Testis (tissue), 2 donors: ENCODE measurements around the gene KRT84.

Source experiments
- POLR2A ChIP-seq: fragments of 450-650 bp; IDR thresholded peaks from one replicate; pipeline ENCODE4 v1.6.1; 2017; ENCODE audit warnings: antibody characterized with exemption, mild to moderate bottlenecking, moderate library complexity
- TF ChIP-seq, protein P1 (sequence below), 3 experiments: fragments of 450-650 bp in 2 of 3; fragments of 200-600 bp in 1 of 3; sonication (generic) in 1 of 3; IDR thresholded peaks; one replicate each; pipeline ENCODE4 v1.5.1; 2016 to 2019; ENCODE audit warnings: antibody characterized with exemption in 3 of 3, mild to moderate bottlenecking in 2 of 3, moderate library complexity in 1 of 3

DNA sequence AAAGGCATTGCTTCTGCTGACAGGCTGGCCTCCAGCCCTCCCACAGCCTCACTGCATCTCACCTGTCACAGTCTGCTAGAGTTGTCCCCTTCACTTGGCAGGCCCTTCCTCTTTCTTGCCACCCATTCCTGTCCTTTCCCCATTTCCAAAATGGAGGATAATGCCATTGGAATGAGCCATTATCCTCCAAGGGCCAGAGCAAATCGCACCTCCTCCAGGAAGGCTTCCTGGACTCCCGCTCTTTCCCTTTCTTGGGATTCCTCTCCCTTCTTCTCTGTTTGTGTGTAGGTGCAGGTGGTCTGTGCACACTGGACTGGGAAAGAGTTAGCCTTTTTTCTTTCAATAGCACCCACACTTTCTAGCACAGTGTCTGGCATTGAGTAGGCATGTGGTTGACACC, 16.9 kb upstream of the KRT84 start:
- TF ChIP-seq, protein P1, sequence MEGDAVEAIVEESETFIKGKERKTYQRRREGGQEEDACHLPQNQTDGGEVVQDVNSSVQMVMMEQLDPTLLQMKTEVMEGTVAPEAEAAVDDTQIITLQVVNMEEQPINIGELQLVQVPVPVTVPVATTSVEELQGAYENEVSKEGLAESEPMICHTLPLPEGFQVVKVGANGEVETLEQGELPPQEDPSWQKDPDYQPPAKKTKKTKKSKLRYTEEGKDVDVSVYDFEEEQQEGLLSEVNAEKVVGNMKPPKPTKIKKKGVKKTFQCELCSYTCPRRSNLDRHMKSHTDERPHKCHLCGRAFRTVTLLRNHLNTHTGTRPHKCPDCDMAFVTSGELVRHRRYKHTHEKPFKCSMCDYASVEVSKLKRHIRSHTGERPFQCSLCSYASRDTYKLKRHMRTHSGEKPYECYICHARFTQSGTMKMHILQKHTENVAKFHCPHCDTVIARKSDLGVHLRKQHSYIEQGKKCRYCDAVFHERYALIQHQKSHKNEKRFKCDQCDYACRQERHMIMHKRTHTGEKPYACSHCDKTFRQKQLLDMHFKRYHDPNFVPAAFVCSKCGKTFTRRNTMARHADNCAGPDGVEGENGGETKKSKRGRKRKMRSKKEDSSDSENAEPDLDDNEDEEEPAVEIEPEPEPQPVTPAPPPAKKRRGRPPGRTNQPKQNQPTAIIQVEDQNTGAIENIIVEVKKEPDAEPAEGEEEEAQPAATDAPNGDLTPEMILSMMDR (IDR thresholded peaks at IDR 0.05), result no peak
- TF ChIP-seq POLR2A, result no peak
